ENCODE measurements around the gene RNF114. TPM values are rescaled to one million over a fixed set of nuclear protein-coding genes. Genes with fewer than 3 reads are reported as not detected.

RNF114 gene
- total RNA-seq, 1 experiment from 2014 or later: 168 TPM

- Histone ChIP-seq H3K27ac (no peak overlapping the region), H3K9me3 (replicated peaks) (no peaks in the 10 kb centered on the region), H3K27me3 (replicated peaks) (no peaks in the 10 kb centered on the region), H3K4me1 (replicated peaks) (peaks cover 24% of the 10 kb centered on the region), H3K4me3 (no peak overlapping the region), H3K36me3 (peaks cover 60% of the 10 kb centered on the region)
- no peak for DNase-seq (ENCODE audit: low read depth in 1 of 2, low spot score in 2 of 2)
Measured at GRCh38 chr20:49909499-49910339, 26.5 kb upstream of the RNF114 start.

- H3K9me3 ChIP-seq (replicated peaks): no peaks in the 10 kb centered on the region
- H3K27me3 ChIP-seq (replicated peaks): no peaks in the 10 kb centered on the region
- H3K27ac ChIP-seq: no peak overlapping the region
- H3K36me3 ChIP-seq: peaks cover 59% of the 10 kb centered on the region
- H3K4me3 ChIP-seq: no peak overlapping the region
- H3K4me1 ChIP-seq (replicated peaks): peaks cover 24% of the 10 kb centered on the region
- DNase-seq (ENCODE audit: low read depth in 1 of 2, low spot score in 2 of 2): no peak
Measured at GRCh38 chr20:49910340-49910706, 25.9 kb upstream of the RNF114 start.

- DNase-seq (ENCODE audit: low read depth in 1 of 2, low spot score in 2 of 2): no peak
- H3K27me3 ChIP-seq (replicated peaks): no peaks in the 10 kb centered on the region
- peaks cover 33% of the 10 kb centered on the region for H3K36me3 ChIP-seq
- H3K4me1 ChIP-seq (replicated peaks): peaks cover 17% of the 10 kb centered on the region
- no peaks in the 10 kb centered on the region for H3K9me3 ChIP-seq (replicated peaks)
- H3K27ac ChIP-seq: no peak overlapping the region
- no peak overlapping the region for H3K4me3 ChIP-seq
Measured at GRCh38 chr20:49913399-49914047, 22.7 kb upstream of the RNF114 start.

- Histone ChIP-seq H3K4me3 (peak overlapping the region; percentile 89), H3K27ac (peak overlapping the region; percentile 100)
- DNase-seq (ENCODE audit: low read depth in 1 of 2, low spot score in 2 of 2): peak in 1 of 2 experiments; percentile 36
Measured at GRCh38 chr20:49914310-49915117, 21.7 kb upstream of the RNF114 start.

GRCh38 chr20:49915118-49915379, 21.1 kb upstream of the RNF114 start:
- H3K9me3 ChIP-seq (replicated peaks): no peaks in the 10 kb centered on the region
- DNase-seq (ENCODE audit: low read depth in 1 of 2, low spot score in 2 of 2): no peak
- H3K27ac ChIP-seq: peak overlapping the region; percentile 100
- peaks cover 18% of the 10 kb centered on the region for H3K36me3 ChIP-seq
- peak overlapping the region; percentile 89 for H3K4me3 ChIP-seq
- H3K27me3 ChIP-seq (replicated peaks): no peaks in the 10 kb centered on the region
- H3K4me1 ChIP-seq (replicated peaks): peaks cover 22% of the 10 kb centered on the region

More at GRCh38 chr20:49914310-49915117, 21.7 kb upstream of the RNF114 start:
- peaks cover 23% of the 10 kb centered on the region for H3K36me3 ChIP-seq
- no peaks in the 10 kb centered on the region for H3K9me3 ChIP-seq (replicated peaks)
- peaks cover 22% of the 10 kb centered on the region for H3K4me1 ChIP-seq (replicated peaks)
- H3K27me3 ChIP-seq (replicated peaks): no peaks in the 10 kb centered on the region

GRCh38 chr20:49915380-49916145, 20.6 kb upstream of the RNF114 start, which contains the start of gene SPATA2:
Gene SPATA2, minus strand, starts transcription at chr20:49915529. Its CDS starts 7,039 bp downstream, at chr20:49908490.
- H3K4me1 ChIP-seq (replicated peaks): peaks cover 22% of the 10 kb centered on the region
- H3K4me3 ChIP-seq: peak within 1 kb of the TSS; percentile 89
- DNase-seq (ENCODE audit: low read depth in 1 of 2, low spot score in 2 of 2): peak; percentile 97 to 99
- peaks cover 14% of the 10 kb centered on the region for H3K36me3 ChIP-seq
- no peaks in the 10 kb centered on the region for H3K9me3 ChIP-seq (replicated peaks)
- peak within 1 kb of the TSS; percentile 100 for H3K27ac ChIP-seq
- no peaks in the 10 kb centered on the region for H3K27me3 ChIP-seq (replicated peaks)

- peaks cover 11% of the 10 kb centered on the region for H3K36me3 ChIP-seq
- H3K9me3 ChIP-seq (replicated peaks): no peaks in the 10 kb centered on the region
- peak overlapping the region; percentile 100 for H3K27ac ChIP-seq
- H3K4me1 ChIP-seq (replicated peaks): peaks cover 22% of the 10 kb centered on the region
- no peaks in the 10 kb centered on the region for H3K27me3 ChIP-seq (replicated peaks)
- no peak for DNase-seq (ENCODE audit: low read depth in 1 of 2, low spot score in 2 of 2)
- H3K4me3 ChIP-seq: peak overlapping the region; percentile 89
Measured at GRCh38 chr20:49916146-49917002, 19.8 kb upstream of the RNF114 start.

GRCh38 chr20:49918446-49918845, 17.8 kb upstream of the RNF114 start:
- H3K4me1 ChIP-seq (replicated peaks): peaks cover 22% of the 10 kb centered on the region
- DNase-seq (ENCODE audit: low read depth in 1 of 2, low spot score in 2 of 2): no peak
- no peaks in the 10 kb centered on the region for H3K27me3 ChIP-seq (replicated peaks)
- no peak overlapping the region for H3K27ac ChIP-seq
- H3K36me3 ChIP-seq: peaks cover 8% of the 10 kb centered on the region
- H3K4me3 ChIP-seq: no peak overlapping the region
- no peaks in the 10 kb centered on the region for H3K9me3 ChIP-seq (replicated peaks)

GRCh38 chr20:49919009-49919408, 17.2 kb upstream of the RNF114 start:
- no peak for DNase-seq (ENCODE audit: low read depth in 1 of 2, low spot score in 2 of 2)
- Histone ChIP-seq H3K27ac (no peak overlapping the region), H3K9me3 (replicated peaks) (no peaks in the 10 kb centered on the region), H3K4me3 (no peak overlapping the region), H3K27me3 (replicated peaks) (no peaks in the 10 kb centered on the region), H3K4me1 (replicated peaks) (peaks cover 18% of the 10 kb centered on the region), H3K36me3 (peaks cover 8% of the 10 kb centered on the region)

- peak in 1 of 2 experiments; percentile 40 for DNase-seq (ENCODE audit: low read depth in 1 of 2, low spot score in 2 of 2)
- no peak overlapping the region for H3K27ac ChIP-seq
- no peaks in the 10 kb centered on the region for H3K27me3 ChIP-seq (replicated peaks)
- no peak overlapping the region for H3K4me3 ChIP-seq
- peaks cover 8% of the 10 kb centered on the region for H3K36me3 ChIP-seq
- peaks cover 13% of the 10 kb centered on the region for H3K4me1 ChIP-seq (replicated peaks)
- no peaks in the 10 kb centered on the region for H3K9me3 ChIP-seq (replicated peaks)
Measured at GRCh38 chr20:49919461-49919860, 16.7 kb upstream of the RNF114 start.

- H3K36me3 ChIP-seq: no peaks in the 10 kb centered on the region
- H3K4me1 ChIP-seq (replicated peaks): peaks cover 9% of the 10 kb centered on the region
- H3K9me3 ChIP-seq (replicated peaks): no peaks in the 10 kb centered on the region
- no peak overlapping the region for H3K27ac ChIP-seq
- no peak overlapping the region for H3K4me3 ChIP-seq
- no peaks in the 10 kb centered on the region for H3K27me3 ChIP-seq (replicated peaks)
- DNase-seq (ENCODE audit: low read depth in 1 of 2, low spot score in 2 of 2): no peak
Measured at GRCh38 chr20:49924247-49924646, 11.9 kb upstream of the RNF114 start.

GRCh38 chr20:49925901-49926454, 10.2 kb upstream of the RNF114 start:
- Histone ChIP-seq H3K27ac (no peak overlapping the region), H3K36me3 (no peaks in the 10 kb centered on the region), H3K27me3 (replicated peaks) (no peaks in the 10 kb centered on the region), H3K4me1 (replicated peaks) (peaks cover 17% of the 10 kb centered on the region), H3K4me3 (no peak overlapping the region), H3K9me3 (replicated peaks) (no peaks in the 10 kb centered on the region)
- DNase-seq (ENCODE audit: low read depth in 1 of 2, low spot score in 2 of 2): no peak
